AG09319 (cell line): ENCODE results near the gene NUDT3.
A peak's percentile ranks its signal among the peaks of the same experiment; 100 is the strongest.
"Not testable (repeated sequence)": the region's sequence is repeated elsewhere in the genome, so short reads cannot be mapped to it uniquely, and the experiment has no call there.

ENCODE experiments used
- DNase-seq: peaks from one replicate; pipeline ENCODE4 v3.0.0-alpha.2; 2010; ENCODE audit warnings: low read depth; ENCODE audit errors: extremely low read depth
- CTCF ChIP-seq: IDR thresholded peaks from 2 replicates; pipeline ENCODE4 v1.5.1; 2011; ENCODE audit warnings: low read depth, mild to moderate bottlenecking, inconsistent platforms, low read length, moderate library complexity

NUDT3 gene

GRCh38 chr6:34248727-34249468, 143.6 kb downstream of the NUDT3 start, which contains the start of gene SMIM29:
TSS of gene SMIM29 (minus strand) at chr6:34249006. CDS start at chr6:34247791, 1,215 bp downstream.
- TF ChIP-seq CTCF: peak; percentile 68
- DNase-seq: peak; percentile 78

- DNase-seq: no peak
Measured at GRCh38 chr6:34248198-34248726, 144.2 kb downstream of the NUDT3 start.

GRCh38 chr6:34247481-34248197, 144.8 kb downstream of the NUDT3 start:
- DNase-seq: no peak
- no peak for TF ChIP-seq CTCF

More at GRCh38 chr6:34248198-34248726, 144.2 kb downstream of the NUDT3 start:
- no peak for TF ChIP-seq CTCF

- no peak for DNase-seq
- peak; percentile 39 for TF ChIP-seq CTCF
Measured at GRCh38 chr6:34246563-34247391, 145.7 kb downstream of the NUDT3 start.

GRCh38 chr6:34246249-34246562, 146.3 kb downstream of the NUDT3 start:
- DNase-seq: no peak
- no peak for TF ChIP-seq CTCF

GRCh38 chr6:34245761-34246140, 146.7 kb downstream of the NUDT3 start:
- DNase-seq: not testable (repeated sequence)

- not testable (repeated sequence) for DNase-seq
Measured at GRCh38 chr6:34245032-34245760, 147.3 kb downstream of the NUDT3 start.
